ENCODE measurements around the gene SLC4A5.

SLC4A5 gene

DNA sequence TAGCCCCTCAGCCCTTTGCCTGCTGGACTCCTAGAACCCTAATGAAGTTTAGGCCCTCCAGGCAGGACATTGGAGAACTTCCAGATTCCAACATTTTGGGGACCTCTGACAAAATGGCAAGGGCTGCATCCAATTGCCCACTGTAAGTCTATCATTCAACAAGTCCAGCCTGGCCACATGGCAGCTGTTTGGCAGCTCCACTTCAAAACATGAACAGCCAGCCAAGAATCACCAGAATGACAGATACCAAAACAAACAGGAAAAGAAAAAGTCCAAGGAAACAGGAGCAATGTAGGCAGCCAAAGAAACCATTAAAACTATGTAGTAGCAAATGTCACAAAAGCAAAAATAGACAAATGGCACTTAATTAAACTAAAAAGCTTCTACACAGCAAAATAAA lies 25.5 kb downstream of the SLC4A5 start:
- no peak overlapping the region for H3K27ac ChIP-seq
- TF ChIP-seq ZFX (IDR thresholded peaks at IDR 0.05; ENCODE audit: borderline replicate concordance), result no peak
- TF ChIP-seq CTCF (IDR thresholded peaks at IDR 0.05), result no peak

DNA sequence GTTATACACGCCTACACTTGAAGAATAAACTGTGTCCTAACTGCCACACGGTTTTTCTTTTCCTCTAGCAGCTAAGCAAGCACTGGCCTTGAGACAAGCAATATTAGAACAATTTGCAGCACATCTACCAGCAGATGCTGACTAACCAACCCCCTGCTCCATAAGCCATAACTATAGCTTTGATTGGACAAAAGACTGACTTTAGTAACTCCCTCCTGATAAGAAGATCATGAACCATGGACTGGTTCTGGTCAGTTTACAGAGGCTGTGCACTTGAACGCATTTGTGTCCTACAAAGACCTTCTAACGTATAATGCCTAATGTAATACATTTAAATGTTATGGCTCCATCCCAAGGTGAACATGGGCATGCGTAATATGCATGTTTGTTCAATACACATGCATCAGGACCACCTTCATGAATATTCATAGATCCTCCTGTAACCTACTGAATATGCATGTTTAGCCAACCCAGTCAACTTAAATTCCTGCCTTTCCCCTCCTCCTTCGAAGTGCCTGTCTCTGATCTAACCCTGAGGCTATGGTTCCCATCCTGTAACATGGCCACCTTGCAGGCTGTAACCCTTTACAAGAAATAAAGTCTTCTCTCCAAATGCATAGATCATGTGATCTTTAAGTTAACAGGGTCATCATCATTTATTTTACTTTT lies 26.5 kb downstream of the SLC4A5 start:
- TF ChIP-seq CTCF (IDR thresholded peaks at IDR 0.05) (no peak), ZFX (IDR thresholded peaks at IDR 0.05; ENCODE audit: borderline replicate concordance) (no peak)
- H3K27ac ChIP-seq, result no peak overlapping the region

GRCh38 chr2:74314107-74314506 lies 29.1 kb downstream of the SLC4A5 start:
- no peak overlapping the region for H3K27ac ChIP-seq
- TF ChIP-seq ZFX (IDR thresholded peaks at IDR 0.05; ENCODE audit: borderline replicate concordance), result no peak
- no peak for TF ChIP-seq CTCF (IDR thresholded peaks at IDR 0.05)

- no peak for TF ChIP-seq CTCF (IDR thresholded peaks at IDR 0.05)
- no peak overlapping the region for H3K27ac ChIP-seq
These were observed 29.7 kb downstream of the SLC4A5 start for GRCh38 chr2:74313497-74313896.

- TF ChIP-seq CTCF (IDR thresholded peaks at IDR 0.05) (no peak), ZFX (IDR thresholded peaks at IDR 0.05; ENCODE audit: borderline replicate concordance) (no peak)
- H3K27ac ChIP-seq, result no peak overlapping the region
These were observed 30.3 kb downstream of the SLC4A5 start for GRCh38 chr2:74312913-74313312.

DNA sequence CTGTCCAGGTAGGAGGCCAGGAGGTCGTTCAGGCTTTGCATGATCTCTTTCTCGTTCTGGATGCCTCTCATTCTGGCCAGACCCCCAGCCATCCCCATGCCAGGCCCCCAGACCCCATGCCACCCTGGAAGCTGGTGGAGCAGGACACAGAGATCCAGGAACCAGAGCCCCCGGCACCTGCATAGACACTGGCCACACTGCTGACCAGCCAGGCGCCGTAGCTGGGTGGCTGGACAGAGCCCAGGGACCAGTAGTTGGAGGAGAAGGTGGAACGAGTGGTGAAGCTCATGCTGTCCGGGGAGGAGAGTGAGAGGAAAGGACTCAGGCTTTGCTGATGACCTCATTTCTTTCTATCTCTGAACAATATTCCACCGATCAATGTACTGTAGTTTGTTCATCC lies 35.5 kb downstream of the SLC4A5 start:
- H3K27ac ChIP-seq, result no peak overlapping the region
- TF ChIP-seq ZFX (IDR thresholded peaks at IDR 0.05; ENCODE audit: borderline replicate concordance) (no peak), CTCF (IDR thresholded peaks at IDR 0.05) (no peak)

DNA sequence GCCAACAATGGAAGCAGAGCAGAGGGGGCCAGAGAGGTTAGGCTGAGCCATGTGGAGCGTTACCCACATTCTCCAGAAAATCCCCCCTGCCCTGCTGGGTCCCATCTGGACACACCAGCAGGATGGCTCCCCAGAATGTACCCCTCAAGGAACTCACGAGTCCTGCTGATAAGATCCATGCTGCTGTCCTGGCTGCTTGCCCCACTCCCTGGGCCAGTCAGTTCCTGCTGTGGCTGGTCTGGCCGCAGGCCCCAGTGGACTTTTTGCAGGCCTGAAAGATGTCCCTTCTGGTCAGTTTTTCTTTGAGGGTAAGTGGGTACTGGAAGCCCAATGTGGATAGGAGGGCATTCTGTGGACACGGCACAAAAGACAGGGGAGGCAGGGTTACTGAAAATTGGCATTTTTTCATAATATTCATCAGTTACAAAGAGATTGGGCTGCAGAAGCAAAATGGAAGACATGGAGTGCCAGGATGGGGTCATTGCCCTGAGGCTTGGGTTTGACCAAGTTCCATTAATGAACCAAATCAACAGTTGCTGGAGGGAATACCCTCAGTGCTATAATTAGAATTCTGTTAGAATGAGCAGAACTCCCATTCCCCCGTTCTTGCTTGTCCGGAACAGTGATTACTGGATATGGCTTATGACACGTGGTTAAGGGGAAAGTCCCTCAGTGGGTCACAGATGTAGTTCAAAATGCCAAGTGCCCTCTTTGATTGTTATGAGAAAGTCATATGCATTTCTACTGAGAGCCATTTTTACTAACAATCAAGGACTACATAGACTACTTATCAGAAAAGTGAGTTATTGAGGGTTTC lies 38.7 kb downstream of the SLC4A5 start:
- no peak for TF ChIP-seq CTCF (IDR thresholded peaks at IDR 0.05)
- no peak for TF ChIP-seq ZFX (IDR thresholded peaks at IDR 0.05; ENCODE audit: borderline replicate concordance)
- H3K27ac ChIP-seq, result no peak overlapping the region

Measured in 22Rv1 (cell line).